Measurements from ENCODE around the gene CDC45. TPM values are rescaled to one million over a fixed set of nuclear protein-coding genes. Genes with fewer than 3 reads are reported as not detected.

CDC45 gene
- total and polyA plus RNA-seq, 2 of the 13 experiments (the other 11 are each of a cell fraction or from before 2014, with no cell fraction given): 14.4 to 36.3 TPM

DNA sequence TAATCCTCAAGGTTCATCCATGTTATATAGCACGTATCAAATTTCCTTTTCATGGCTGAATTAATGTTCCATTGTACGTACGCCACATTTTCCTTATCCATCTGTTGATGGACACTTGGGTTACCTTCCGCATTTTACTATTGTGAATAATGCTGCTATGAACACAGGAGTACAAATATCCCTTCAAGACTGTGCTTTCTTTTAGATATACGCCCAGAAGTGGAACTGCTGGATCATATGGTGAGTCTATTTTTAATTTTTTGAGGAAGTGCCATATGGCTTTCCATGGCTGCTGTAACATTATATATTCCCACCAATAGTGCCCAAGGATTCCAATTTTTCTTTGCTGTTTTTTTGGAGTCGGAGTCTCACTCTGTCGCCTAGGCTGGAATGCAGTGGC is 41.4 kb upstream of the CDC45 start:
- ChIA-PET CTCF (ENCODE audit: low intra/inter-chr PET ratio, low total read pairs) (no interaction called here), POLR2A (no interaction called here)
- TF ChIP-seq ETV6 (CRISPR knock-in tag; conservative IDR thresholded peaks at IDR 0.05): no peak
- no peak for TF ChIP-seq ZNF3 (CRISPR knock-in tag; IDR thresholded peaks at IDR 0.05)
- TF ChIP-seq PLRG1 (conservative IDR thresholded peaks at IDR 0.05): no peak
- no peak for TF ChIP-seq ZNF75D (CRISPR knock-in tag; IDR thresholded peaks at IDR 0.05; ENCODE audit: borderline replicate concordance)
- no peak for TF ChIP-seq ZNF747 (CRISPR knock-in tag; IDR thresholded peaks at IDR 0.05; ENCODE audit: borderline replicate concordance)
- TF ChIP-seq ZFP90 (CRISPR knock-in tag; IDR thresholded peaks at IDR 0.05; ENCODE audit: borderline replicate concordance): no peak
- no peak for TF ChIP-seq ARID5B (CRISPR knock-in tag; IDR thresholded peaks at IDR 0.05)
- no peak for TF ChIP-seq KMT2B (CRISPR knock-in tag; IDR thresholded peaks at IDR 0.05)
- TF ChIP-seq, protein P1, sequence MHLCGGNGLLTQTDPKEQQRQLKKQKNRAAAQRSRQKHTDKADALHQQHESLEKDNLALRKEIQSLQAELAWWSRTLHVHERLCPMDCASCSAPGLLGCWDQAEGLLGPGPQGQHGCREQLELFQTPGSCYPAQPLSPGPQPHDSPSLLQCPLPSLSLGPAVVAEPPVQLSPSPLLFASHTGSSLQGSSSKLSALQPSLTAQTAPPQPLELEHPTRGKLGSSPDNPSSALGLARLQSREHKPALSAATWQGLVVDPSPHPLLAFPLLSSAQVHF (CRISPR knock-in tag; IDR thresholded peaks at IDR 0.05): no peak
- no peak for TF ChIP-seq MBNL3 (CRISPR knock-in tag; conservative IDR thresholded peaks at IDR 0.05)
- TF ChIP-seq SALL2 (CRISPR knock-in tag; IDR thresholded peaks at IDR 0.05): no peak
- TF ChIP-seq SMAD1 (CRISPR knock-in tag; IDR thresholded peaks at IDR 0.05; ENCODE audit: borderline replicate concordance, low read depth): no peak
- no peak for TF ChIP-seq ERF (CRISPR knock-in tag; IDR thresholded peaks at IDR 0.05)
- Histone ChIP-seq H3K36me3 (replicated peaks in 1 of 2; ENCODE audit: control insufficient read depth in 1 of 2, insufficient read depth in 2 of 2, low read length in 2 of 2) (peaks cover 3 to 41% of the 10 kb centered on the region in 2 experiments), H4K20me1 (ENCODE audit: insufficient read depth, low read length) (no peaks in the 10 kb centered on the region), H3K4me3 (replicated peaks in 1 of 3; ENCODE audit: insufficient read depth in 1 of 3, low read depth in 2 of 3, low read length in 3 of 3) (no peak overlapping the region), H3K4me1 (ENCODE audit: insufficient read depth, low read length) (peaks cover 6% of the 10 kb centered on the region), H3K4me2 (ENCODE audit: low read depth, low read length) (no peak overlapping the region), H3K9me3 (ENCODE audit: low read length) (no peaks in the 10 kb centered on the region), H2AFZ (ENCODE audit: low read length) (no peak overlapping the region), H3K27me3 (ENCODE audit: control insufficient read depth in 1 of 2, insufficient read depth in 2 of 2, low read length in 2 of 2) (no peaks in the 10 kb centered on the region), H3K9ac (ENCODE audit: insufficient read depth, low read depth, low read length) (no peak overlapping the region), H3K79me2 (ENCODE audit: insufficient read depth, low read length) (peaks cover 8% of the 10 kb centered on the region), H3K27ac (ENCODE audit: extremely low read length, insufficient read depth, low read length) (no peak overlapping the region)
- no peak for FAIRE-seq
- intact Hi-C loops (cut with micrococcal nuclease; ENCODE audit: unreplicated experiment) (no loop called here), in situ Hi-C loops (cut with HindIII; ENCODE audit: extremely low pct_ligation_motif_present, low pct_unique_long_range_greater_than_20kb) (no loop called here)
- no peak for ATAC-seq
- no TSS peak for BruUV-seq (replicated peaks)
- DNase-seq (ENCODE audit: low spot score): no peak
- WGBS (ENCODE audit: low lambda C conversion rate): 98% methylated on average over 7 of the region's 7 CpGs

Measured in HepG2 (cell line).